Transverse colon (tissue), 4 donors: ENCODE results near the gene FGFBP2.

Source experiments
- EP300 ChIP-seq: sonication (generic); formaldehyde crosslinking; IDR thresholded peaks from one replicate; pipeline ENCODE4 v1.6.1; 2017; ENCODE audit warnings: antibody characterized with exemption, low read depth
- POLR2A ChIP-seq: fragments of 450-650 bp; IDR thresholded peaks from one replicate; pipeline ENCODE4 v1.6.1; 2016; ENCODE audit warnings: antibody characterized with exemption, mild to moderate bottlenecking, moderate library complexity
- POLR2AphosphoS5 ChIP-seq, 3 donors: sonication (generic); formaldehyde crosslinking; IDR thresholded peaks; one replicate each; pipeline ENCODE4 v1.6.1; 2016; ENCODE audit warnings: antibody characterized with exemption in 3 of 3
- TF ChIP-seq, protein P1 (sequence below), 5 experiments: fragments of 200-600 bp in 3 of 5; fragments of 450-650 bp in 2 of 5; sonication (generic) in 3 of 5; IDR thresholded peaks; 1 replicate in 2 of 5; 2 replicates in 3 of 5; pipeline ENCODE4 v1.5.1; 2016 to 2017; ENCODE audit warnings: antibody characterized with exemption in 5 of 5, inconsistent platforms in 3 of 5, mild to moderate bottlenecking in 2 of 5, moderate library complexity in 1 of 5

DNA sequence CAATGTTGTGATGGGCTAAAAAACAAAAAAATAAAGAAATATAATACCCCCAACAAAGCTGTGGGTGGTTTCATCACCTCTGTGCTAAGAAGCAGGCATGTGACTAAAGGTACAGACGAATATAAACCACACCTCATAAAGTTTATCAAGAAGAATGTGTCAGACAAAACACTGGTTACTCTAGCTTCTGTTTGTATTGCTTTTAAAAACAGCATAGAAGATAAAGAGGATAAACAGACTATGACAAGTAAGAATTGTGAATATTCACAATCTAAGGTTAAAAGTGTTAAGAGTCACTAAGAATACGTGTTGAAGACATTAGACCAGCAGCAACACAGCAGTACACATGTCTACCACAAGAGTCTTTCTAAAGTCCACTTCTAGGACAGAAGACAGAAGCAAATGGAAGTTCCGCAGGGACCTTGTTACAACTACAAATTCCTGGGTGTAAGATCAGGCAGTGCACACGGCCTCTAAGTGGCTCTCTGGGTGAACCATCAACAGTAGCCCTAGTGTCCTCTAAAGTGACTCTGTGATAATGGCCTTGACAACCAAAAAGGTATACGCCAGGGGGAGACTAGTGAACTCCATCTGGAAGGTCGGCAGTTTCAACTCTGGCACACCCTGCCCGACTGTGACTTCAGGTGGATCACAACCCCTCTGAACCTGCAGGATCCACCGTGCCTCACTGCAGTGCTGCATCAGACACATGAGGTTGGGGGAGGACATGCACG, 8.3 kb upstream of the FGFBP2 start:
- TF ChIP-seq POLR2A (no peak), EP300 (no peak), POLR2AphosphoS5 (IDR thresholded peaks at IDR 0.05) (no peak)
- TF ChIP-seq, protein P1, sequence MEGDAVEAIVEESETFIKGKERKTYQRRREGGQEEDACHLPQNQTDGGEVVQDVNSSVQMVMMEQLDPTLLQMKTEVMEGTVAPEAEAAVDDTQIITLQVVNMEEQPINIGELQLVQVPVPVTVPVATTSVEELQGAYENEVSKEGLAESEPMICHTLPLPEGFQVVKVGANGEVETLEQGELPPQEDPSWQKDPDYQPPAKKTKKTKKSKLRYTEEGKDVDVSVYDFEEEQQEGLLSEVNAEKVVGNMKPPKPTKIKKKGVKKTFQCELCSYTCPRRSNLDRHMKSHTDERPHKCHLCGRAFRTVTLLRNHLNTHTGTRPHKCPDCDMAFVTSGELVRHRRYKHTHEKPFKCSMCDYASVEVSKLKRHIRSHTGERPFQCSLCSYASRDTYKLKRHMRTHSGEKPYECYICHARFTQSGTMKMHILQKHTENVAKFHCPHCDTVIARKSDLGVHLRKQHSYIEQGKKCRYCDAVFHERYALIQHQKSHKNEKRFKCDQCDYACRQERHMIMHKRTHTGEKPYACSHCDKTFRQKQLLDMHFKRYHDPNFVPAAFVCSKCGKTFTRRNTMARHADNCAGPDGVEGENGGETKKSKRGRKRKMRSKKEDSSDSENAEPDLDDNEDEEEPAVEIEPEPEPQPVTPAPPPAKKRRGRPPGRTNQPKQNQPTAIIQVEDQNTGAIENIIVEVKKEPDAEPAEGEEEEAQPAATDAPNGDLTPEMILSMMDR (IDR thresholded peaks at IDR 0.05) = no peak
